Stomach smooth muscle (tissue), 2 donors: ENCODE results near the gene MAF.

Experiments used
- H3K27ac ChIP-seq: one replicate; pipeline ENCODE4 v1.7.0; 2013; ENCODE audit warnings: mild to moderate bottlenecking, low read length, inconsistent platforms
- H3K27me3 ChIP-seq, 2 donors: one replicate each; pipeline ENCODE4 v1.7.0; 2013; ENCODE audit warnings: low read length in 2 of 2; ENCODE audit not compliant: insufficient read depth in 2 of 2, control insufficient read depth in 1 of 2
- H3K36me3 ChIP-seq, 2 donors: one replicate each; pipeline ENCODE4 v1.7.0; 2013; ENCODE audit warnings: low read length in 2 of 2; ENCODE audit not compliant: control insufficient read depth in 2 of 2, insufficient read depth in 2 of 2
- H3K4me1 ChIP-seq: one replicate; pipeline ENCODE4 v1.7.0; 2013; ENCODE audit warnings: low read length; ENCODE audit not compliant: control insufficient read depth, insufficient read depth
- H3K4me3 ChIP-seq, 2 donors: one replicate each; pipeline ENCODE4 v1.7.0; 2013; ENCODE audit warnings: low read length in 2 of 2
- H3K9ac ChIP-seq, 2 donors: one replicate each; pipeline ENCODE4 v1.7.0; 2013; ENCODE audit warnings: low read length in 2 of 2, mild to moderate bottlenecking in 1 of 2
- H3K9me3 ChIP-seq, 2 donors: one replicate each; pipeline ENCODE4 v1.7.0; 2013; ENCODE audit warnings: low read length in 2 of 2; ENCODE audit not compliant: control insufficient read depth in 2 of 2
- donor health status: healthy.
- donor health status: Pancreatic carcinoma.

MAF gene

DNA sequence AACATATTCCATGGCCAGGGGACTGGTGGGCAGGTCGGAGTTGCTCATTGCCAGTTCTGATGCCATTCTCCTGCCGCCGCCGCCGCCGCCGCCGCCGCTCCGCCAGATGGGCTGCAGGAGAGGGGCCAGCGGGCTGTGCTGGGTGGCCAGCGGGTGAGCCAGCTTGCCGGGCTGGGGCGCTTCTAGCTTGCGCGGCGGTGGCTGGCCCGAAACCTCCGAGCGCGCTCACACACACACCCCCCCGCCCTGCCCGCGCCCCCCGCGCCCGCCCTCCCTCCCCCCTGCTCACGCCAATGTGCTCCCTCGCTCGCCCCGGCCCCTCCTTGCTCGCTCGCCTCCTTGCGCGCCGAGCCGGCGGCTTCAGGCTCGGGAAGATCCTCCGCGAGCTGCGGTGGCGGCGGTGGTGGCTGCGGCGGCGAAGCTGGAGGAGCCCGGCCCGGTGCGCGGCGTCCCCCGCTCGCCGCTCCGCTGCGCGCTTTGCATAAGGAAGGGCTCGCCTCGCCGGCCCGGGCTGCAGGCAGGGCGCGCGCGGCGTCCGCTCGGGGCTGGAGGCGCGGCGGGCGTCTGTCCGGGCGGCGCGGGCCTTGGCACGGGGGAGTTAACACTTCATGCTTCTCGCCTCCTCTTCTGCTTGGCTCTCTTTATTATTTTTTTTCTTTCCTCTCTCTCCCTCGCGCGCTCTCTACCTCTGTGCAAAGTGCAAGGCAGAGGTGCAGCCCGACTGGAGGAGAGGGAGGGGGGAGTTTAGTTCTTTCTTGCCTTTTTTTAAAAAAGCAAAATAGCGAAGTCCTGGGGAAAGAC, 500 bp downstream of the MAF start:
- no peaks in the 10 kb centered on the region for H3K27me3 ChIP-seq
- no peaks in the 10 kb centered on the region for H3K9me3 ChIP-seq
- H3K36me3 ChIP-seq = no peaks in the 10 kb centered on the region
- peak overlapping the region; percentile 72 to 83 for H3K9ac ChIP-seq
- H3K4me1 ChIP-seq = peaks cover 11% of the 10 kb centered on the region
- peak overlapping the region; percentile 92 to 93 for H3K4me3 ChIP-seq
- H3K27ac ChIP-seq = peak overlapping the region; percentile 93

DNA sequence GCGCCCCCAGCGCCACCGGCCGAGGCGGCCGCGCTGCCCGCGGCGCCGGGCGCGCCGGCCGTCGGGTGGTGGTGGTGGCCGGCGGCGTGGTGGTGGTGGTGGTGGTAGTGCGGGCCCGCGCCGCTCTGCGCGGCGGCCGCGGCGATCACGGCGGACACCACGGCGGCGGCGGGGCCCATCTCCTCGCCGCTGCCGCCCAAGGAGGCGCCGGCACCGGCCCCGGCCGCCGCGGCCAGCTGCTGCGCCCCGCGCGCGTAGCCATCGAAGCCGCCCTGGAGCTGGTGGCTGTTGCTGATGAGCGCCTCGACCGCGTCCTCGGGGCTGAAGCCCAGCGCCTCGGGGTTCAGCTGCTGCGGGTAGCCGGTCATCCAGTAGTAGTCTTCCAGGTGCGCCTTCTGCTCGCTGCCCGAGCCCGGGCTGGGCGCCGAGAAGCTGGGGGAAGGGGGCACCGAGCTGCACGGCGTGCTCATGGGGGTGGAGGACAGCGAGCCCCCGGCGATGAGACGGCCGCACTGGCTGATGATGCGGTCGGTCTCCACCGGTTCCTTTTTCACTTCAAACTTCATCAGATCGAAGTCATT, 1.2 kb downstream of the MAF start:
- H3K4me1 ChIP-seq = peaks cover 11% of the 10 kb centered on the region
- peak overlapping the region; percentile 66 to 75 for H3K9ac ChIP-seq
- peak overlapping the region; percentile 69 for H3K27ac ChIP-seq
- H3K36me3 ChIP-seq = no peaks in the 10 kb centered on the region
- H3K27me3 ChIP-seq = no peaks in the 10 kb centered on the region
- no peaks in the 10 kb centered on the region for H3K9me3 ChIP-seq
- peak overlapping the region; percentile 88 to 93 for H3K4me3 ChIP-seq

DNA sequence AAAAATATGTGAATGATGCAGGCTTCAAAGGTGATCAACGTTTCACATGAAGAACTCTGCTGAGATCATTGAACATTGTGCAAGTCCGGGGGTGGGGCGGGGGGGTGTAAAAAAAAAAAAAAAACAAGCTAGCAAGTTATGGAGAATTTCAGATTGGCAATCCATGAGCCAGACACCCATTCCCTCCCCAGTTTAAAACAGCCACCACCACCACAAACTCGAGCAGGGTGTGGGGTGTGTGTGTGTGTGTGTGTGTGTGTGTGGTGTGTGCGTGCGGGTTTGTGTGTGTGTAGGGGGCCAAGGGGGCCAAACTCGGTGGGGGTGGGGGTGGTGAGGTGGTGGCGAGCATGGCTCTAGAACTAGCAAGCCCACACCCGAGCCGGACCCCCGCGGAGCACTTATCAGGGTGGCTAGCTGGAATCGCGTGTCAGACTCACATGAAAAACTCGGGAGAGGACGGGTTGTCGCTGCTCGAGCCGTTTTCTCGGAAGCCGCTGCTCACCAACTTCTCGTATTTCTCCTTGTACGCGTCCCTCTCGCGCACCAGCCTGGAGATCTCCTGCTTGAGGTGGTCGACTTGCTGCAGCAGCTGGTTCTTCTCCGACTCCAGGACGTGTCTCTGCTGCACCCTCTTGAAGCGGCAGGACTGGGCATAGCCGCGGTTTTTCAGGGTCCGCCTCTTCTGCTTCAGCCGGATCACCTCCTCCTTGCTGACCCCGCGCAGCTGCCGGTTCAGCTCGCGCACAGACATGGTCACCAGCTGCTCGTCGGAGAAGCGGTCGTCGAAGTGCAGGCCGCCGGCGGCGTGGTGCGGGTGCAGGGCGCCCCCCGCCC, 2.0 kb downstream of the MAF start:
- H3K4me1 ChIP-seq = peaks cover 11% of the 10 kb centered on the region
- peak overlapping the region; percentile 72 to 84 for H3K9ac ChIP-seq
- H3K9me3 ChIP-seq = no peaks in the 10 kb centered on the region
- H3K4me3 ChIP-seq = peak overlapping the region; percentile 92 to 94
- no peaks in the 10 kb centered on the region for H3K36me3 ChIP-seq
- H3K27ac ChIP-seq = peak overlapping the region; percentile 80
- no peaks in the 10 kb centered on the region for H3K27me3 ChIP-seq

DNA sequence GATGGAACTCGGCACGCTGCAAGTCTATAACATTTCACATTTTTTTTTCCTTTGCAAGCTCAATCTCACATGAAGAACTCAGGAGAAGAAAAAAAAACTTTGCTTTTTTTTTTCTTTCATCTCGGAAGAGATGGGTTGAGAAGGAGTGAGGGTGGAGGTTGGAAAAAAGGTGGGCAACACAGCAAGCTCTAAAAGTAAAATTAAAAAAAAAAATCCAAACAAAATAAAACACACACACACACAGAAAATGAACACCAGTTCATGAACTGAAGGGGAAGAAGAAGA, 2.5 kb downstream of the MAF start:
- H3K27ac ChIP-seq = peak overlapping the region; percentile 42
- H3K9me3 ChIP-seq = no peaks in the 10 kb centered on the region
- no peaks in the 10 kb centered on the region for H3K36me3 ChIP-seq
- H3K4me3 ChIP-seq = peak overlapping the region; percentile 92 to 94
- peak overlapping the region; percentile 37 to 84 for H3K9ac ChIP-seq
- H3K4me1 ChIP-seq = peaks cover 10% of the 10 kb centered on the region
- H3K27me3 ChIP-seq = no peaks in the 10 kb centered on the region

DNA sequence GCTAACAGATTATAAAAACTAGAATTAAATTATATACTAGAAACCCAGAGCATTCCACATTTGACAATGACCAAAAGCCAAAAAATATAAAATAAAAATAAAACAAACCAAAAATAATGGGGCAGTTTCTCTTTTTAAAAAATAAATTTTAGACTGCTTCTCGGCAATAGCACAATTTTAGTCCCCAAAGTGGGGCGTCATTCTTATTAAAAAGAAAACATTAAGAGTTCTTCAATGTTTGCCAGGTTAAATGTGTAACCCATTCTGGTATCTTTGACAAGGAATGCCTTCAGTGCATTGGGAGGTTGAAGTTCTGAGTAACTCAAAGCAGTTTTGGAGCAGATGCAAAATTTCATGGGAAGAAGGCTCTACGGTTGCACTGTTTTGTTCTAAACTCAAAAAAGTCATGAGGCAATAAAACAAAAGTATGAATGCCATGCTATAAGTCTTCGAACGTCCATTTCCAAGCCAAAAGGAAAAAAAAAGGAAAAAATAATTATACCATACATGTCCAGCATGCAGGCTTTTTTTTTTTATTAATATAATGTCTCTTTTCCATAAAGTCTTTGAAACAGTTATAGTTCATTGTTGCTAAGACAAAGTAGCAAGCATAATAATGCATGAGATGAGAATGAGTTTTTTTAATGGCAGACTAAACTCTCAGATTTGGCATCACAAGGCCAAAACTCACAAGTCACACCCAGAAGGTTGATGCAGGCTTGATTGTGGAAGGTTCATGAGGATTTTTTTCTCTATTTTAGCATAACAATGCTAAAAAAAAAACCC, 3.1 kb downstream of the MAF start:
- Histone ChIP-seq H3K4me1 (peaks cover 5% of the 10 kb centered on the region), H3K27me3 (no peaks in the 10 kb centered on the region), H3K4me3 (peak overlapping the region; percentile 92 to 94), H3K36me3 (no peaks in the 10 kb centered on the region), H3K27ac (peak overlapping the region; percentile 42), H3K9ac (peak overlapping the region; percentile 37 to 84), H3K9me3 (no peaks in the 10 kb centered on the region)

DNA sequence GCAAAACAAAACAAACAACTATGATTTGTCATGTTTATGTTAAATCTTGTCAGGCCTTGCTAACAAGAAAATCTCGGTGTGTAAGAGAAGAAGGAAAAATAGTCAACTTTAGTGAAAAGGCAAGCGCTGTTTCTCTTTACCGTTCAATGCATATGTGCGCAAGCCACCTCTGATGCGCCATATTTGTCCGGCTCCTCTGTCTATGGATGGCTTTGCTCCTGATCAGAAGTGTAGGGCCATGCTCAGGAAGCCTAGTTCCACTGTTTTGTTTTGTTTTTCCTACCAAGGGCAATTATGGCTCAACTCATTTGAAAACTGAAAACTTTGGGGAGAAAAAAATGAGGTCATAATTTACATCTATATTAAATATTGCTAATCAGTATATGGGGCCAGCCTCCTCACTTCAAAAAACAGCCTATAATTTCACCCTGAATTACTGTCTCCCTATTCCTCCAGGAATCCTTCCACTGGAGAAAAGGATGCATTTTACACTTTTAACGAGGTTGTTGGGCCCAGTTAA, 4.5 kb downstream of the MAF start:
- no peaks in the 10 kb centered on the region for H3K36me3 ChIP-seq
- H3K27me3 ChIP-seq = no peaks in the 10 kb centered on the region
- H3K4me3 ChIP-seq = peak overlapping the region; percentile 92 to 94
- no peaks in the 10 kb centered on the region for H3K9me3 ChIP-seq
- H3K9ac ChIP-seq = peak overlapping the region in 1 of 2 donors; percentile 84
- H3K4me1 ChIP-seq = no peaks in the 10 kb centered on the region
- no peak overlapping the region for H3K27ac ChIP-seq

DNA sequence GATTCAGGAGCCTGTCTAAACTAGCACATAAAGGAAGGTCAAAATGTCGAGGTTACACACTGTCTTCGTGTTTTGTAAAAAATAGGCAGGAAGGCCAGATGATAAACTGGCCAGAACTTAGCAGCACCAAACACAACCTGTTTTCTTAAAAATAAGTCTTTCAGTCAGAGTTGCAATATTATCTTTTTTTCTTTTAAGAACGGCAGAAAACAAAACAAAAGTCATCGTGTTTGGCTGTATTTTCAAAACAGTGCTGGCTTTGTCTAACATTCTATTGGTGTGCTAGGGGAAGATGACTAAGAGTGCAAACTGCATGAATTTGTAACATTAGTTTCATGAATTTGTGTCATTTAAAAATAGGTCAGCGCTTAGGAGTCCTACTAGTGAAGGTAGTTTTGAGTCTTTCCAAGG, 5.3 kb downstream of the MAF start:
- H3K9me3 ChIP-seq = no peaks in the 10 kb centered on the region
- peak overlapping the region; percentile 92 to 94 for H3K4me3 ChIP-seq
- no peak overlapping the region for H3K27ac ChIP-seq
- no peaks in the 10 kb centered on the region for H3K27me3 ChIP-seq
- H3K36me3 ChIP-seq = no peaks in the 10 kb centered on the region
- peak overlapping the region in 1 of 2 donors; percentile 24 for H3K9ac ChIP-seq
- H3K4me1 ChIP-seq = no peaks in the 10 kb centered on the region

DNA sequence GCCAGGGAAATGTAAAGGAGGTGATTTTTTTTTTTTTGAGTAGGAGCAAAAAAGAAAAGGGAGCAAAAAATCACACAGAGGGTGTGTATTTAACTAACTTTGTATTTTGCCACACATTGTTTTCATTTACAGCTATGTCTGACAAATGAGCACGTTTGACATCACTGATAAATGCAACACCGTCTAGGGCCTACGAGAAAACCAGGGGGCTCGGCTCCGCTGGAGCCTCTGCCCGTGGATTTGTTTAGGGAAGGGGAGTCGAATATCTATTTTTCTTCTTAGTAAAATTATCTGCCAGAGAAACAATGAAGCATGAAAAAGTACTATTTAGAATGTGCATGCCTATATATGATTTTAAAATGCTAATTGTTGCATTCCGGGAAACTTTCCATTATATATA, 6.8 kb downstream of the MAF start:
- H3K4me3 ChIP-seq = no peak overlapping the region
- H3K9ac ChIP-seq = no peak overlapping the region
- no peaks in the 10 kb centered on the region for H3K9me3 ChIP-seq
- H3K27me3 ChIP-seq = no peaks in the 10 kb centered on the region
- H3K27ac ChIP-seq = no peak overlapping the region
- no peaks in the 10 kb centered on the region for H3K4me1 ChIP-seq
- no peaks in the 10 kb centered on the region for H3K36me3 ChIP-seq

DNA sequence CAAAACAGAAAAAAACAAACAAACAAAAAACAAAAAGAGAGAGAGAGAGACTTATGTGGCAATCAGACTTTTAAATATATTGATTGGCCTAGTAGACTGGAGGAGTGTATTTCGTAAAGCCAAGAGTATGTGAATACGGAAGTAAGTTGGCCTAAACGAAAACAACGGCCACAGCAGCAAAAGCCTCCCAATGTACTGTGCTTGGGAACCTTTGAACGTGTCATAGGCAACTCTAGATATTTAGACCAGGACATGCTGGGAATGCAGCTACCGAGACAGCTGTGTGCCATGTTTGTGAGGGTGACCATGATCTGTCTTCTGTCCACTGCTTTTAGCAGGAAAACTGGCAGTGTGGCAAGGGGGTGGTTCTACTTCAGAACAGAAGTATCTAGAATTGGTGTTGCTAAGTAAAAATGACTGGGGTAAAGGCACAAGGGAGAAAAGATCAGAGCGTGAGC, 7.4 kb downstream of the MAF start:
- Histone ChIP-seq H3K9ac (no peak overlapping the region), H3K27ac (no peak overlapping the region), H3K4me1 (no peaks in the 10 kb centered on the region), H3K9me3 (no peaks in the 10 kb centered on the region), H3K4me3 (no peak overlapping the region), H3K36me3 (no peaks in the 10 kb centered on the region), H3K27me3 (no peaks in the 10 kb centered on the region)

DNA sequence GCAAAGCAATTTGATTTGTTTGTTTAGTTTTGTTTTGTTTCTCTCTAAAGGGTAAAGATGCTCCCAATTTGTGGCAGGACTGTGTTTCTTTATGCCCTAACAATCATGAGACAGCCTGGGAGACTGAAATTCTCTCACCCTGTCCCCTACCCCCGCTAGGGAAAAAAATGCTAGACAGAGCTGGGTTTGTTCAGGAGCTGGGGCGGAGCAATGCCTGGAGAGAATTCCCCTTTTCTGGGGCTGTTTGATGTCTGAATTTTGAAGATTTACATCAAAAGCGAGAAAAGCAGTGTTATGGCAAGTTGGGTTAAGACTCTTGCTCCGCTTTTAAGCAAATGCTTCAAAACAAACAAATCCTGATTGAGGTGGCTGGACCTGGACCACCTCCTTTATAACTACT, 8.4 kb downstream of the MAF start:
- no peaks in the 10 kb centered on the region for H3K27me3 ChIP-seq
- no peaks in the 10 kb centered on the region for H3K4me1 ChIP-seq
- H3K36me3 ChIP-seq = no peaks in the 10 kb centered on the region
- H3K4me3 ChIP-seq = no peak overlapping the region
- no peaks in the 10 kb centered on the region for H3K9me3 ChIP-seq
- no peak overlapping the region for H3K9ac ChIP-seq
- no peak overlapping the region for H3K27ac ChIP-seq
